ENCODE data around the gene ATL3.
"Not testable (repeated sequence)": the region's sequence is repeated elsewhere in the genome, so short reads cannot be mapped to it uniquely, and the experiment has no call there.

Gene ATL3

DNA sequence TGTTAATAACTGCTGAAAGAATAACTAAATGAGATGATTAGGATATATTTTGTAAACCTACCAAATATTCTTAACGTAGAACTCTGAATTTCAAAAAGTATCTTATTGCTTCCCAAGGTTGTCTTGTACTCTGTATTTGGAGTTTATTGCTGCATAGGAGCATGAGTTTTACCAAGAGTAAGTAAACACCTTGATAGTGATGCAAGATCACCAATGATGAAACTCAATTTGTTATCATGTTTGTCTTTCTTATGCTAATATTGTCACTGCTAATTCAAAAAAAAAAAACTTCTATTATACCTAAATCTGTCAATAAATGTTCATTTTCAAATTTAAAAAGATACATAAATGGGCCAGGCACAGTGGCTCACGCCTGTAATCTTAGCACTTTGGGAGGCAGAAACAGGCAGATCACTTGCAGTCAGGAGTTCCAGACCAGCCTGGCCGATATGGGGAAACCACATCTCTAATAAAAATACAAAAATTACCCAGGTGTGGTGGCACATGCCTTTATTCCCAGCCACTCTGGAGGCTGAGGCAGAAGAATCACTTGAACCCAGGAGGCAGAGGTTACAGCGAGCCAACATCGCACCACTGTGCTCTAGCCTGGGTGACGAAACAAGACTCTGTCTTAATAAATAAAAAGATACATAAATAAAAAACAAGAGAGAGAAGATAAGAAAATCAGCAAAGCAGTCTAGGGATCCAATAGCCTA lies 84.6 kb downstream of the ATL3 start:
- no peak for DNase-seq

DNA sequence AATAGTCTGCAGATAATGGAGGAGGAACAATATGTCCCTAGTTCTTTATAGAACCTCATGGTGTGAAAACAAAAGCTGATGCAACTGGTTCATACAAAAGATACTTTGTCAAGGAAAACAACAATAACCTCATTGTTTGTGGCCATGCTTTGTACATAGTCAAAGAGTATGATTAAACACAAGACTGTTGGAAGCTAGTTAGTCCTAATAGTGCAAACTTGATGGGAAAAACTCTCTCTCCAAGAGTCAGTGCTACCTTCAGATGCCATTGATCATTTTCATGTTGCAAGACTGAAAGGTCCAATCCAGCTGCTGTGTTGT lies 87.9 kb downstream of the ATL3 start:
- DNase-seq: no peak

DNA sequence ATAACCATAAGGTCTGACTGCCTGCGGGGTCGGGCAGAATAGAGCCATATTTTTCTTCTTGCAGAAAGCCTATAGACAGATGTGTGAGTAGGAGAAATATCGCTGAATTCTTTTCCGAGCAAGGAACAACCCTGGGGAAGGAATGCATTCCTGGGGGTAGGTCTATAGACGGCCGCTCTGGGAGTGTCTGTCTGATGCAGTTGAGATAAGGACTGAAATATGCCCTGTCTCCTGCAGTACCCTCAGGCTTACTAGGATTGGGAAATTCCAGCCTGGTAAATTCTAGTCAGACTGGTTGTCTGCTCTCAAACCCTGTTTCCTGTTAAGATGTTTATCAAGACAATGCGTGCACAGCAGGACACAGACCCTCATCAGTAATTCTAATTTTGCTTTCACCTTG lies 90.0 kb downstream of the ATL3 start:
- DNase-seq: not testable (repeated sequence)

DNA sequence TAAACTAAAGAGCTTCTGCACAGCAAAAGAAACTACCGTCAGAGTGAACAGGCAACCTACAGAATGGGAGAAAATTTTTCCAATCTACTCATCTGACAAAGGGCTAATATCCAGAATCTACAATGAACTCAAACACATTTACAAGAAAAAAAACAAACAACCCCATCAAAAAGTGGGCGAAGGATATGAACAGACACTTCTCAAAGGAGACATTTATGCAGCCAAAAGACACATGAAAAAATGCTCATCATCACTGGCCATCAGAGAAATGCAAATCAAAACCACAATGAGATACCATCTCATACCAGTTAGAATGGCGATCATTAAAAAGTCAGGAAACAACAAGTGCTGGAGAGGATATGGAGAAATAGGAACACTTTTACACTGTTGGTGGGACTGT lies 92.3 kb downstream of the ATL3 start:
- not testable (repeated sequence) for DNase-seq

DNA sequence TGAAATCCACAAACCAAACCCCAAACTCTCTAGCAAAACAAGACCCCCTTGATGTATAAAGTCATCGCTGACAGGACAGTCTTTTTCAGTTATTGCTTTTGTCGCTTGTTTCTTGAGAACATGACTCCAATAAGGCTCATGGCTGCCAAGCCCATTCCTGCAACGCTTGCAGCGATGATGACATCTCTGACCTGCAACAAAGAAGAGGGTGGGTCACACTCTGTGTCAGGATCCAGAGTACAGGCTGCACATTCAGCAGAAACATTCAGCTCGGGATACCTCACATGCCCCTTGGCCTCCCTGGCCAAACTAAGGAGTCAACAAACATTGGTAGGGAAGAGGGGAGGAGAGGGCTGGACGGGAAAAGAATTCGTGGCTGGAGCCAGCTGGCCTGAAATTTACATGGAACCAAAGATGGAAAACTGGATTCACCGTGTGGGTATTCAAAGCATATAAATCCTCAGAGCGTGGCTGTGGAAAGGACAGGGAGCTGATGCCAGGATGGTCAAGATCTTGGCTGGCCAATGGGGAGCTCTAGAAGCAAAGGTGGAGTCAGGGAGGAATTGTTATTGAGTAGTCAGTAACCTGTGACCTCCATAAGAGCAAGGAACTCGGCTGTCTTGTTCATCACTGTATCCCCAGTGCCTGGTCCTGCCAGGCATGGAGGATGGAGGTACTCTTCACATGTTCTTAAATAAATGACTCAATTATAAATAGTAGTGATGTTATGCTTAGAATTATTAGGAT lies 96.1 kb downstream of the ATL3 start:
- DNase-seq: no peak
